ENCODE results near the gene ATRNL1. TPM values are rescaled to one million over a fixed set of nuclear protein-coding genes. Genes with fewer than 3 reads are reported as not detected.

The ATRNL1 gene
- total and polyA plus RNA-seq, 2 experiments from 2014 or later, result 4.8 to 29.7 TPM

DNA sequence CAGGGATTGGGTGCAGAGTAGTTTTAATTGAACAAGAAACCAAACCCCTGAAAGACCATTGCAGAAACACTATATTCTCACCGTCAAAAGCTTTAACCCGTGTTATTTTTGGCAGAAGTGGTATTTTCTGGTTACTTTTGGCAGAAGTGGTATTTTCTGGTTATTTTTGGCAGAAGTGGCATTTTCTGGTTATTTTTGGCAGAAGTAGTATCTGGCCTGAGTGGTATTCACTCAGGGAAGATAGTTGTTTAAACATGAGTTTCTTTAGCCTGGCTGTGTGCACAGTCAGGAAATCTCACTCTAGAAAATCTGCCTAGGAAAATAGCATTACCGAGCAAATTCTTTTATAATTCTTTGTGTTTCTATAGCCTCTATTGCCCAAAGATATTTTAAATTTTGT lies 857.2 kb downstream of the ATRNL1 start (continued):
- TF ChIP-seq, protein P1, sequence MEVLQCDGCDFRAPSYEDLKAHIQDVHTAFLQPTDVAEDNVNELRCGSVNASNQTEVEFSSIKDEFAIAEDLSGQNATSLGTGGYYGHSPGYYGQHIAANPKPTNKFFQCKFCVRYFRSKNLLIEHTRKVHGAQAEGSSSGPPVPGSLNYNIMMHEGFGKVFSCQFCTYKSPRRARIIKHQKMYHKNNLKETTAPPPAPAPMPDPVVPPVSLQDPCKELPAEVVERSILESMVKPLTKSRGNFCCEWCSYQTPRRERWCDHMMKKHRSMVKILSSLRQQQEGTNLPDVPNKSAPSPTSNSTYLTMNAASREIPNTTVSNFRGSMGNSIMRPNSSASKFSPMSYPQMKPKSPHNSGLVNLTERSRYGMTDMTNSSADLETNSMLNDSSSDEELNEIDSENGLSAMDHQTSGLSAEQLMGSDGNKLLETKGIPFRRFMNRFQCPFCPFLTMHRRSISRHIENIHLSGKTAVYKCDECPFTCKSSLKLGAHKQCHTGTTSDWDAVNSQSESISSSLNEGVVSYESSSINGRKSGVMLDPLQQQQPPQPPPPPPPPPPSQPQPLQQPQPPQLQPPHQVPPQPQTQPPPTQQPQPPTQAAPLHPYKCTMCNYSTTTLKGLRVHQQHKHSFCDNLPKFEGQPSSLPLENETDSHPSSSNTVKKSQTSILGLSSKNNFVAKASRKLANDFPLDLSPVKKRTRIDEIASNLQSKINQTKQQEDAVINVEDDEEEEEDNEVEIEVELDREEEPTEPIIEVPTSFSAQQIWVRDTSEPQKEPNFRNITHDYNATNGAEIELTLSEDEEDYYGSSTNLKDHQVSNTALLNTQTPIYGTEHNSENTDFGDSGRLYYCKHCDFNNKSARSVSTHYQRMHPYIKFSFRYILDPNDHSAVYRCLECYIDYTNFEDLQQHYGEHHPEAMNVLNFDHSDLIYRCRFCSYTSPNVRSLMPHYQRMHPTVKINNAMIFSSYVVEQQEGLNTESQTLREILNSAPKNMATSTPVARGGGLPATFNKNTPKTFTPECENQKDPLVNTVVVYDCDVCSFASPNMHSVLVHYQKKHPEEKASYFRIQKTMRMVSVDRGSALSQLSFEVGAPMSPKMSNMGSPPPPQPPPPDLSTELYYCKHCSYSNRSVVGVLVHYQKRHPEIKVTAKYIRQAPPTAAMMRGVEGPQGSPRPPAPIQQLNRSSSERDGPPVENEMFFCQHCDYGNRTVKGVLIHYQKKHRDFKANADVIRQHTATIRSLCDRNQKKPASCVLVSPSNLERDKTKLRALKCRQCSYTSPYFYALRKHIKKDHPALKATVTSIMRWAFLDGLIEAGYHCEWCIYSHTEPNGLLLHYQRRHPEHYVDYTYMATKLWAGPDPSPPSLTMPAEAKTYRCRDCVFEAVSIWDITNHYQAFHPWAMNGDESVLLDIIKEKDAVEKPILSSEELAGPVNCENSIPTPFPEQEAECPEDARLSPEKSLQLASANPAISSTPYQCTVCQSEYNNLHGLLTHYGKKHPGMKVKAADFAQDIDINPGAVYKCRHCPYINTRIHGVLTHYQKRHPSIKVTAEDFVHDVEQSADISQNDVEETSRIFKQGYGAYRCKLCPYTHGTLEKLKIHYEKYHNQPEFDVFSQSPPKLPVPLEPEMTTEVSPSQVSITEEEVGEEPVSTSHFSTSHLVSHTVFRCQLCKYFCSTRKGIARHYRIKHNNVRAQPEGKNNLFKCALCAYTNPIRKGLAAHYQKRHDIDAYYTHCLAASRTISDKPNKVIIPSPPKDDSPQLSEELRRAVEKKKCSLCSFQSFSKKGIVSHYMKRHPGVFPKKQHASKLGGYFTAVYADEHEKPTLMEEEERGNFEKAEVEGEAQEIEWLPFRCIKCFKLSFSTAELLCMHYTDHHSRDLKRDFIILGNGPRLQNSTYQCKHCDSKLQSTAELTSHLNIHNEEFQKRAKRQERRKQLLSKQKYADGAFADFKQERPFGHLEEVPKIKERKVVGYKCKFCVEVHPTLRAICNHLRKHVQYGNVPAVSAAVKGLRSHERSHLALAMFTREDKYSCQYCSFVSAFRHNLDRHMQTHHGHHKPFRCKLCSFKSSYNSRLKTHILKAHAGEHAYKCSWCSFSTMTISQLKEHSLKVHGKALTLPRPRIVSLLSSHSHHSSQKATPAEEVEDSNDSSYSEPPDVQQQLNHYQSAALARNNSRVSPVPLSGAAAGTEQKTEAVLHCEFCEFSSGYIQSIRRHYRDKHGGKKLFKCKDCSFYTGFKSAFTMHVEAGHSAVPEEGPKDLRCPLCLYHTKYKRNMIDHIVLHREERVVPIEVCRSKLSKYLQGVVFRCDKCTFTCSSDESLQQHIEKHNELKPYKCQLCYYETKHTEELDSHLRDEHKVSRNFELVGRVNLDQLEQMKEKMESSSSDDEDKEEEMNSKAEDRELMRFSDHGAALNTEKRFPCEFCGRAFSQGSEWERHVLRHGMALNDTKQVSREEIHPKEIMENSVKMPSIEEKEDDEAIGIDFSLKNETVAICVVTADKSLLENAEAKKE (CRISPR knock-in tag; IDR thresholded peaks at IDR 0.05), result no peak
- TF ChIP-seq CREB1 (CRISPR knock-in tag; IDR thresholded peaks at IDR 0.05; ENCODE audit: low read depth), result no peak
- TF ChIP-seq, protein P2, sequence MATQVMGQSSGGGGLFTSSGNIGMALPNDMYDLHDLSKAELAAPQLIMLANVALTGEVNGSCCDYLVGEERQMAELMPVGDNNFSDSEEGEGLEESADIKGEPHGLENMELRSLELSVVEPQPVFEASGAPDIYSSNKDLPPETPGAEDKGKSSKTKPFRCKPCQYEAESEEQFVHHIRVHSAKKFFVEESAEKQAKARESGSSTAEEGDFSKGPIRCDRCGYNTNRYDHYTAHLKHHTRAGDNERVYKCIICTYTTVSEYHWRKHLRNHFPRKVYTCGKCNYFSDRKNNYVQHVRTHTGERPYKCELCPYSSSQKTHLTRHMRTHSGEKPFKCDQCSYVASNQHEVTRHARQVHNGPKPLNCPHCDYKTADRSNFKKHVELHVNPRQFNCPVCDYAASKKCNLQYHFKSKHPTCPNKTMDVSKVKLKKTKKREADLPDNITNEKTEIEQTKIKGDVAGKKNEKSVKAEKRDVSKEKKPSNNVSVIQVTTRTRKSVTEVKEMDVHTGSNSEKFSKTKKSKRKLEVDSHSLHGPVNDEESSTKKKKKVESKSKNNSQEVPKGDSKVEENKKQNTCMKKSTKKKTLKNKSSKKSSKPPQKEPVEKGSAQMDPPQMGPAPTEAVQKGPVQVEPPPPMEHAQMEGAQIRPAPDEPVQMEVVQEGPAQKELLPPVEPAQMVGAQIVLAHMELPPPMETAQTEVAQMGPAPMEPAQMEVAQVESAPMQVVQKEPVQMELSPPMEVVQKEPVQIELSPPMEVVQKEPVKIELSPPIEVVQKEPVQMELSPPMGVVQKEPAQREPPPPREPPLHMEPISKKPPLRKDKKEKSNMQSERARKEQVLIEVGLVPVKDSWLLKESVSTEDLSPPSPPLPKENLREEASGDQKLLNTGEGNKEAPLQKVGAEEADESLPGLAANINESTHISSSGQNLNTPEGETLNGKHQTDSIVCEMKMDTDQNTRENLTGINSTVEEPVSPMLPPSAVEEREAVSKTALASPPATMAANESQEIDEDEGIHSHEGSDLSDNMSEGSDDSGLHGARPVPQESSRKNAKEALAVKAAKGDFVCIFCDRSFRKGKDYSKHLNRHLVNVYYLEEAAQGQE (IDR thresholded peaks at IDR 0.05; ENCODE audit: unreplicated experiment), result no peak
- TF ChIP-seq STAT1 (IDR thresholded peaks at IDR 0.05; ENCODE audit: unreplicated experiment), result no peak

- H3K27me3 Mint-ChIP-seq (ENCODE audit: insufficient read depth, low read depth, poor library complexity), result no peaks in the 10 kb centered on the region
- peaks cover 26% of the 10 kb centered on the region for H3K4me1 Mint-ChIP-seq
- no peak overlapping the region for H3K4me3 Mint-ChIP-seq
- no peaks in the 10 kb centered on the region for H3K27me3 ChIP-seq (ENCODE audit: insufficient read depth)
- H3K9me2 ChIP-seq (ENCODE audit: insufficient read depth), result no peaks in the 10 kb centered on the region; the same call in 1 of the 2 replicates
- H4K20me1 ChIP-seq (replicated peaks; ENCODE audit: insufficient read depth), result no peaks in the 10 kb centered on the region
- no peak overlapping the region for H2AFZ ChIP-seq
- H3K4me1 ChIP-seq (ENCODE audit: insufficient read depth), result peaks cover 27% of the 10 kb centered on the region
- DNase-seq (ENCODE audit: low spot score), result no peak
- no peaks in the 10 kb centered on the region for H3K9me3 Mint-ChIP-seq
- no peak overlapping the region for H3K4me3 ChIP-seq
- ATAC-seq, result no peak
- H3K27ac ChIP-seq (ENCODE audit: low read depth), result no peak overlapping the region
- no peaks in the 10 kb centered on the region for H3K36me3 Mint-ChIP-seq (ENCODE audit: low read depth)
- H3K79me2 ChIP-seq (replicated peaks; ENCODE audit: insufficient read depth), result no peaks in the 10 kb centered on the region
- H3K36me3 ChIP-seq (ENCODE audit: insufficient read depth), result no peaks in the 10 kb centered on the region
- no peak overlapping the region for H3K27ac Mint-ChIP-seq
- H3F3A ChIP-seq (replicated peaks; ENCODE audit: low read depth), result no peaks in the 10 kb centered on the region
- H3K4me2 ChIP-seq, result no peak overlapping the region
- TF ChIP-seq, protein P2 (IDR thresholded peaks at IDR 0.05; ENCODE audit: unreplicated experiment), result no peak
- no peak for TF ChIP-seq STAT1 (IDR thresholded peaks at IDR 0.05; ENCODE audit: unreplicated experiment)
- TF ChIP-seq ZNF331 (CRISPR knock-in tag; IDR thresholded peaks at IDR 0.05; ENCODE audit: low read depth), result no peak
- TF ChIP-seq CREB1 (CRISPR knock-in tag; IDR thresholded peaks at IDR 0.05; ENCODE audit: low read depth), result no peak
- TF ChIP-seq, protein P3, sequence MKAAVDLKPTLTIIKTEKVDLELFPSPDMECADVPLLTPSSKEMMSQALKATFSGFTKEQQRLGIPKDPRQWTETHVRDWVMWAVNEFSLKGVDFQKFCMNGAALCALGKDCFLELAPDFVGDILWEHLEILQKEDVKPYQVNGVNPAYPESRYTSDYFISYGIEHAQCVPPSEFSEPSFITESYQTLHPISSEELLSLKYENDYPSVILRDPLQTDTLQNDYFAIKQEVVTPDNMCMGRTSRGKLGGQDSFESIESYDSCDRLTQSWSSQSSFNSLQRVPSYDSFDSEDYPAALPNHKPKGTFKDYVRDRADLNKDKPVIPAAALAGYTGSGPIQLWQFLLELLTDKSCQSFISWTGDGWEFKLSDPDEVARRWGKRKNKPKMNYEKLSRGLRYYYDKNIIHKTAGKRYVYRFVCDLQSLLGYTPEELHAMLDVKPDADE (IDR thresholded peaks at IDR 0.05), result no peak
- TF ChIP-seq POLR2AphosphoS5 (IDR thresholded peaks at IDR 0.05; ENCODE audit: low read depth), result no peak
Measured at GRCh38 chr10:115951242-115951641, 858.1 kb downstream of the ATRNL1 start.

Data from GM23338 (cell line).